GF-D8 (cell line): ENCODE data around the gene MICALL2.

Experiments
- DNase-seq: peaks from one replicate; lab custom pipeline; 2025; lab: John Stamatoyannopoulos, UW

The MICALL2 gene

GRCh38 chr7:1493129-1493528, 33.9 kb upstream of the MICALL2 start:
- DNase-seq, result no peak

- no peak for DNase-seq
Measured at GRCh38 chr7:1492640-1493039, 33.4 kb upstream of the MICALL2 start.

GRCh38 chr7:1492221-1492620, 33.0 kb upstream of the MICALL2 start:
- DNase-seq, result no peak

DNA sequence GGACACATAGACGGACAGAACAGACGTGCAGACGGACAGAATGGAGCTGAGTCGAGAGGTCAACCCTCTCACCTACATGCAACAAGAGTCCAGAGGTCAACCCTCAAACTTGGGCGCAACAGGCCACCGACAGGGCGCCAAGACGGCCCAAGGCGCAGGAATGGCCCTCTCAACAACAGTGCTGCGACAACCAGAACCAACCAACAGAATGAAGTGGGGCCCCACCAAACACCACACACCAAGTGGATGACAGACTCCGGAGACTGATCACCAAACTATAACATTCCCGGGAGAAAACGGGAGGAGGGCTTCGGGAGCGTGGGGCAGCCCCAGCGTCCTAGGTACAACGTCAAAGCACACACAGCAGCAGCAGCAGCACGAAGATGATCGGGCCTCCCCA, 31.6 kb upstream of the MICALL2 start:
- DNase-seq, result no peak

DNA sequence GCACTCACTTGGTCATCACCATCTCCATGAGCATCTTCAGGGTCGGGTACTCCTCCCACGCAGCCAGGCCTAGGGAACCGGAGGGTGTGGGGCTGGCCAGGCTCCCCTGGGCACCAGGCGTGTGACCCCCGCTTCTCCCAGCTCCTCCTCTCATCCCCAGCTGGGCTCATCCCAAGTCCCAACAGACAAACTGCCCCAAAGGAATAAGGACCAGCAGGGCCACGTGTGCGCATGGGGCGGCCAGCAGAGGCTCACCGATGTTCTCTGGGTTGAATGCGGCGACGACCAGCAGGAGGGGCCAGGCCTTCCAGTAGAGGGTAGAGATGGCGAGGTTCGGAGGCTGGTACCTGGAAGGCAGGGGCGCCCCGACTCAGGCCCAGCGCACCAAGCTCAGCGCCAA, 30.1 kb upstream of the MICALL2 start:
- DNase-seq, result no peak

DNA sequence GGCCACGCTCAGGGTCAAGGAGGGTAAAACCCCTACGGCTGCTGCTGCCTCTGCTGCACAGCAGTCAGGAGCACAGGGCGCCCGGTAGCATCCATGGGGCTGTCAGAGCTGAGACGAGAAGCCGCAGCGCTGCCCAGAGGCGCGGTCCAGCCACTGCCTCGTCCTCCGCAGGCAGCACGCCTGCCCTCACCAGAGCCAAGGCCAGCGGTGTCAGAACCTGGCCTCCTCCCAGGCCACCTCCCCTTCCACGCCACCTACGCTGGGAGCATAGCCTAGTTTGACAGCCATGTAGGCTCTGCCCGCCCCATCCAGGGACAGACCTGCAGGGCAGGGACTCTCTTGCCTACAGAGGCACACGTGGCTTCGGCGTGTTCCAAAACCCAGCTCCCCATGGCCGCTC, 28.7 kb upstream of the MICALL2 start:
- no peak for DNase-seq

GRCh38 chr7:1487466-1487865, 28.2 kb upstream of the MICALL2 start:
- DNase-seq, result no peak

DNA sequence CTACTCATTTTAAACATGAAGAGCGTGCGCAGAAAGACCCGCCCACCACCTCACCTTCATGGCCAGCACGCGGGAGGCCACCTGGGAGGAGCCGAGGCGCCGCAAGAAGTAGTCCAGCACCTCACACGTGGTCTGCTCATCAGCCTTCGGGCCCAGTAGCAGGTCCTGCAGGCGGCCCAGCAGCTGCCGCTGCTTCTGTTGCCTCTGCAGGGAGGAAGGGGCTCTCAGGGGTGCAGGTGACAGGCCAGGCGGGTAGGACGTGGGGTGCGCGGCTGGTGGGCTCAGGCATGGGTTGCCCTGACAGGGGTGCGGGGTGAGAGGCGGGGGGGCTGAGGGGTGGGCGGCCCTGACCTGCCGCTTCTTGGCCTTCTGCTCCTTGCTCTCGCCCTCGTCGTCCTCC, 27.3 kb upstream of the MICALL2 start:
- no peak for DNase-seq

GRCh38 chr7:1485156-1485555, 25.9 kb upstream of the MICALL2 start:
- no peak for DNase-seq

GRCh38 chr7:1484569-1484968, 25.3 kb upstream of the MICALL2 start:
- no peak for DNase-seq

GRCh38 chr7:1483536-1484505, 24.6 kb upstream of the MICALL2 start:
- no peak for DNase-seq

DNA sequence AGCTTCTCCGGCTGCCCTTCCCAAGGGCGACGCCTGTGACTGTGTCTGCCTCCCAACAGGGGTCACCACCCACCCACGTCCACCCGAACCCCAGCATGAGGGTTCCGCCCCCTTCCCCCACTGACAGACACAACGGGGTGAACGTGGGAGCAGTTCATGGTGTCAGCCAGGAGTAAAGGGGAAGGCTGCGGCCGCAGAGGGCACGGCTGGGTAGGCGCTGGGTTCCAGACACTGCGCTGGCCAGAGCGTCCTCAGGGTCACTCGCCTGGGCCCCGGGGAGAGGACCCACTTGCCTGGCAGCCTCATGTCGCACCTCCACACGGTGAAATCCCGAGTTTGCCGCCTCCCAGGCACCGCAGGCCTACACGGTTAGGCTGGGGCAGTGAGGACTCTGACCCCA, 23.8 kb upstream of the MICALL2 start:
- no peak for DNase-seq

DNA sequence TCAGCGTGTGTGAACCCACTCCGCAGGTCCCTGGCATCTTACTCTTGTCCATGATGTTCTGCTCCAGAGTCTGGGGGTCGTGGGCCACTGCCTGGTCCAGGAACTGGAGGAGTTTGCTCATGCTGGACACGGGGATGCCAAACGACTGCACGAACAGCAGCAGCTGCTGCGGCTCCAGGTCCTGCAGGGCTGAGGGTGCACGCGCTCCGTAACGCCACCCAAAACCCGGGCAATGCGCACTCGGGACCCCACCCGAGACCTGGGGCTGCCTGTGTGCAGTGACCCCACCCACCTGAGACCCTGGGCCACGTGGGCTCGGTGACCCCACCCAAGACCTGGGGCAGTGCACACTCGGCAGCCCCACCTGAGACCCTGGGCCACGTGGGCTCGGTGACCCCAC, 22.0 kb upstream of the MICALL2 start:
- DNase-seq, result no peak

GRCh38 chr7:1480670-1481069, 21.4 kb upstream of the MICALL2 start:
- no peak for DNase-seq

GRCh38 chr7:1479287-1479686, 20.0 kb upstream of the MICALL2 start:
- no peak for DNase-seq

DNA sequence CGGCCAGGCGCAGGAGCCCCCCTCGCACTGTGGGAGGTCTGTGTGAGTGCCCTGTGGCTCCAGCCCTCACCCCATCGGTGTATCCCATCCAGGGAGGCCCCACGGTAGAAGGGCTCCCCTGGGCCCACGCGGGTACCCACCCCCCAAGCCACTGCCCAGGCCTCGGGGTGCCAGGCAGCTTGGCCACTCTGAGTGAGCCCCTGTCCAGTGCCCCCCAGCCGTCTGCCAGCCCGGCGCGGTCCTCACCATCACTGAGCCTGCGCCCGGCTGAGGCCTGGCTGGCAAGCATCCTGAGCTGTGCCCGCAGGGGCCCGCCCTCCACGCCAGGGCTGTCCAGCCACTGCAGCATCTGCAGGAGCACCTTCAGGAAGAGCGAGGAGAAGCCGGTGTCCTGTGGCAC, 19.2 kb upstream of the MICALL2 start:
- DNase-seq, result no peak

GRCh38 chr7:1476859-1477258, 17.6 kb upstream of the MICALL2 start:
- no peak for DNase-seq

DNA sequence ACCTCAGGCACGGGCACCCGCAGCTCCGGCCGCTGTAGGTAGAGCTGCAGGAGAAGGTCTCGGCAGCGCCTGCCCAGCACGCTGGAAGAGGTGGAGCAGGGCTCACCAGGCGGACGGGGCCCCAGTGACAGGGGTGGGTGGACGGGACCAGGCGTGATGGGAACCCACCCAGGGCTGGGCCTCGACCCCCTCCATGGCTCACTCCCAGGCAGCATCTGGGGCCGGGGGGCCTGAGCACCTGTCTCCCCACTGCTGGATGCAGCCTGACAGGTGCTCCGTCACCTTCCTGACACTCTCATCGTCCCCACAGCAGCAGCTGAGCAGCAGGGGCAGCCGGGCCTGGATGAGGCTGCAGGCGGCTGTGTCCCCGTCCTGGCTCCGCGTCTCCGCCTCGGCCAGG, 16.7 kb upstream of the MICALL2 start:
- no peak for DNase-seq

DNA sequence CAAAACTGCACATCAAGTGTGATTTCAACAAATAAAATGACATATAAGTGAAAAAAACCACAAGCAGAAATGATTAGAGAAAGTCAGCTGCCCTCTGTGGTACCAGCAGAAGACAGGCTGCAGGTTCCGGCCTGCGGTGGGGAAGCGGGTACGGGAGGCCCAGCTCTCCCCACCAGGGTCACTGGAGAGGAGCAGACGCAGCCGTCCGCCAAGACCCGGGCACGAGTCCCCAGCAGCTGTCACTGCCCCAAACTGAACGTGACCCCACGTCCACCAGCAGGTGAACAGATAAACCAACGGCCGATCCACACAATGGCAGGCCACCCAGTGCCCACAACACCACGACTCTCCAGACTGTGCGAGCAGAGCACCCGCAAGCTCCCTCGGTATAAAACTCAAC, 16.1 kb upstream of the MICALL2 start:
- no peak for DNase-seq

DNA sequence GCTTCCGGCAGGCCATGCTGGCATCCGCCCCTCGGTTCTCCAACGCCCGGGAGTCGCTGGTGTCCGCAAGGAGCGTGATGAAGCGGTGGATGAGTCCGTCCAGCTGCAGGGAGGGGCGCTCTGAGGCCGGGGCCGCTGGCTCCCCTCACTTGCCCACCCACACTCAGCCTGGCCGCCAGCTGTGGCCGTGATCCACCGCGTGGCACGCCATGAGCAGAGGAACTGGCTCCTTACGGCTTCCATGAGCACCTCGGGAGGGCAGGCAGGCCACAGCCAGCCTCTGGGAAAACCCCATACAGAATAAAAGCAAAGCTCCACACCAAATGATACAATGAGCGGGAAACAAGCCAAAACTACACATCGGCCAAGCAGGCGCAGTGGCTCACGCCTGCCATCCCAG, 15.5 kb upstream of the MICALL2 start:
- DNase-seq, result no peak

GRCh38 chr7:1473864-1474512, 14.7 kb upstream of the MICALL2 start:
- DNase-seq, result peak; percentile 59

DNA sequence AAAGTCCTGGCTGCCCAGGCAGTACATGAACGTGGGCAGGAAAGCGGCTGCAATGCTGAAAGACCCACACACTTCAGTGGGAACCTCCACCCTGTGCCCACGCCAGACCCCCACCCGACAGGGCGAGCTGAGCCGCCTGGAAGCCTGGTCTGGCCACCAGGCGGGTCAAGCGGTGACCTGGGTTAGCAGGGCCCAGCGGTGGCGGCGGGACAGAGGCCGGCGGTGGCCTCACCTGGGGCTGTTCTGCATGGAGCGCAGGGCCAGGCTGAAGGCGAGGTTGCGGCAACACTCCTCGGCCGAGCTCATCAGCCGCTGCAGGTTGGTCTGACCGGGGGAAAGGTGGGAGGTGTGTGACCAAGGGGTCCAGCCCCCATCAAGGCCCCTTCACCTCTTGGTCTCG, 11.6 kb upstream of the MICALL2 start:
- DNase-seq, result no peak

DNA sequence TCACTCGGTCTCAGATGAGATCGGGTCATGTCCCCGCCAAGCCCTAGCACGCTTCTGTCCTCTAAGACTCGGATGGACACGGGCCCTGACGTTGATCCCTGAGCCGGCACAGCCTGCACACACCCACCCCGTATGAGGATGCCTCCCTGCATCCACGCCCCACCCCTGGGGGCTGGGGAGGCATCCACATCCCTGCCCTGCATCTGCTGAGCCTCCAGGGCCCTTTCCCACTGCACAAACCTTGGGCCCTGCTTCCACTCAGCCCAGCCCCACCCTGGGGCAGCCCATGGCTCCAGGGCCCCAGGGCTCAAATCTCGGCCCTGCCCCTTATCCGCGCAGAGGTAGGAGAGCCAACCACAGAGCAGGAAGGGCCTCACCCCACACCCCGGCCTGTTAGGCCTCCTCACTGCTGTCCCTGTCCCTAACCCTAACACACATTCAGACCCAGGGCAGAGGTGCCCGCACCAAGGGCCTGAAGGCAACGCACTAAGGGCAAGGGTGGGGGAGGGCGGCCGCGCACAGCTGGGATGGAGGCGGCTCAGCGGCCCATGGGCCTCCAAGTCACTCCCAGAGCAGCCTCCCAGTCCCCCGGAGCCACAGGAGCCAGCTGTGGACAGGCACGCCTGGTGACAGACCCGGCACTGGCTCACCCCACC, 9.5 kb upstream of the MICALL2 start:
- no peak for DNase-seq
